ENCODE measurements around the gene PDGFRA.

The PDGFRA gene

GRCh38 chr4:54265366-54265765 lies 36.3 kb downstream of the PDGFRA start:
- no peak for DNase-seq

GRCh38 chr4:54268151-54268550 lies 39.1 kb downstream of the PDGFRA start:
- no peak for DNase-seq

GRCh38 chr4:54271464-54271863 lies 42.4 kb downstream of the PDGFRA start:
- DNase-seq, result no peak

GRCh38 chr4:54272051-54272450 lies 43.0 kb downstream of the PDGFRA start:
- DNase-seq, result no peak

- DNase-seq, result no peak
These were observed 45.2 kb downstream of the PDGFRA start for GRCh38 chr4:54274264-54274663.

- DNase-seq, result no peak
These were observed 45.9 kb downstream of the PDGFRA start for GRCh38 chr4:54274795-54275665.

- DNase-seq, result no peak
These were observed 47.7 kb downstream of the PDGFRA start for GRCh38 chr4:54276641-54277430.

GRCh38 chr4:54277691-54278090 lies 48.6 kb downstream of the PDGFRA start:
- no peak for DNase-seq

GRCh38 chr4:54278216-54278615 lies 49.1 kb downstream of the PDGFRA start:
- DNase-seq, result no peak

- DNase-seq, result no peak
These were observed 52.1 kb downstream of the PDGFRA start for GRCh38 chr4:54281054-54281766.

GRCh38 chr4:54282837-54283236 lies 53.7 kb downstream of the PDGFRA start:
- no peak for DNase-seq

- DNase-seq, result no peak
These were observed 60.2 kb downstream of the PDGFRA start for GRCh38 chr4:54289316-54289715.

GRCh38 chr4:54290980-54291379 lies 61.9 kb downstream of the PDGFRA start:
- DNase-seq, result no peak

- no peak for DNase-seq
These were observed 67.6 kb downstream of the PDGFRA start for GRCh38 chr4:54296548-54297203.

GRCh38 chr4:54308110-54308509 lies 79.0 kb downstream of the PDGFRA start:
- DNase-seq, result no peak

GRCh38 chr4:54315561-54316538 lies 86.8 kb downstream of the PDGFRA start:
- no peak for DNase-seq

- DNase-seq, result no peak
These were observed 88.6 kb downstream of the PDGFRA start for GRCh38 chr4:54317690-54318089.

- DNase-seq, result no peak
These were observed 89.8 kb downstream of the PDGFRA start for GRCh38 chr4:54318904-54319303.

- no peak for DNase-seq
These were observed 92.0 kb downstream of the PDGFRA start for GRCh38 chr4:54320826-54321685.

- peak; percentile 35 for DNase-seq
These were observed 93.8 kb downstream of the PDGFRA start for GRCh38 chr4:54322818-54323417.
